HEK293 (cell line): ENCODE measurements around the gene MSANTD2.

ENCODE experiments used
- EGR2 ChIP-seq: fragments of 450-650 bp; formaldehyde crosslinking; IDR thresholded peaks from 2 replicates; pipeline ENCODE4 v1.5.1; 2016; ENCODE audit warnings: low read depth, missing biosample characterization, missing genetic modification characterization
- KLF10 ChIP-seq: fragments of 450-650 bp; IDR thresholded peaks from 2 replicates; pipeline ENCODE4 v1.5.1; 2018; ENCODE audit warnings: missing biosample characterization, mild to moderate bottlenecking, missing genetic modification characterization
- SP2 ChIP-seq: fragments of 450-650 bp; formaldehyde crosslinking; IDR thresholded peaks from 2 replicates; pipeline ENCODE4 v1.5.1; 2016; ENCODE audit warnings: missing biosample characterization, missing genetic modification characterization
- SP3 ChIP-seq: fragments of 450-650 bp; formaldehyde crosslinking; IDR thresholded peaks from 2 replicates; pipeline ENCODE4 v1.5.1; 2016; ENCODE audit warnings: missing biosample characterization, missing genetic modification characterization
- ZEB2 ChIP-seq: fragments of 450-650 bp; formaldehyde crosslinking; IDR thresholded peaks from 2 replicates; pipeline ENCODE4 v1.5.1; 2016; ENCODE audit warnings: missing biosample characterization, missing genetic modification characterization
- ZIC2 ChIP-seq: fragments of 450-650 bp; formaldehyde crosslinking; IDR thresholded peaks from 2 replicates; pipeline ENCODE4 v1.5.1; 2016; ENCODE audit warnings: missing biosample characterization, missing genetic modification characterization
- ZNF121 ChIP-seq: fragments of 450-650 bp; formaldehyde crosslinking; IDR thresholded peaks from 2 replicates; pipeline ENCODE4 v1.5.1; 2016; ENCODE audit warnings: missing biosample characterization, missing genetic modification characterization
- ZNF133 ChIP-seq: fragments of 450-650 bp; formaldehyde crosslinking; IDR thresholded peaks from 2 replicates; pipeline ENCODE4 v1.5.1; 2016; ENCODE audit warnings: missing biosample characterization, missing genetic modification characterization
- ZNF138 ChIP-seq: fragments of 450-650 bp; formaldehyde crosslinking; IDR thresholded peaks from 2 replicates; pipeline ENCODE4 v1.5.1; 2016; ENCODE audit warnings: missing biosample characterization, missing genetic modification characterization, borderline replicate concordance
- ZNF175 ChIP-seq: fragments of 450-650 bp; formaldehyde crosslinking; IDR thresholded peaks from 2 replicates; pipeline ENCODE4 v1.5.1; 2016; ENCODE audit warnings: missing biosample characterization, missing genetic modification characterization
- ZNF221 ChIP-seq: fragments of 450-650 bp; formaldehyde crosslinking; IDR thresholded peaks from 2 replicates; pipeline ENCODE4 v1.5.1; 2017; ENCODE audit warnings: missing biosample characterization, missing genetic modification characterization, borderline replicate concordance
- ZNF292 ChIP-seq: fragments of 450-650 bp; formaldehyde crosslinking; IDR thresholded peaks from 2 replicates; pipeline ENCODE4 v1.5.1; 2016; ENCODE audit warnings: low read depth, missing biosample characterization, missing genetic modification characterization, borderline replicate concordance
- ZNF335 ChIP-seq: fragments of 450-650 bp; formaldehyde crosslinking; conservative IDR thresholded peaks from 2 replicates; pipeline ENCODE4 v1.5.1; 2016; ENCODE audit warnings: missing biosample characterization, missing genetic modification characterization
- ZNF354C ChIP-seq: fragments of 450-650 bp; formaldehyde crosslinking; IDR thresholded peaks from 2 replicates; pipeline ENCODE4 v1.5.1; 2016; ENCODE audit warnings: missing biosample characterization, missing genetic modification characterization, low read depth, borderline replicate concordance
- ZNF416 ChIP-seq: fragments of 450-650 bp; formaldehyde crosslinking; IDR thresholded peaks from 2 replicates; pipeline ENCODE4 v1.5.1; 2016; ENCODE audit warnings: missing biosample characterization, missing genetic modification characterization
- ZNF549 ChIP-seq: fragments of 450-650 bp; IDR thresholded peaks from 2 replicates; pipeline ENCODE4 v1.5.1; 2018; ENCODE audit warnings: missing biosample characterization, missing genetic modification characterization, mild to moderate bottlenecking, inconsistent platforms, moderate library complexity
- ZNF558 ChIP-seq: fragments of 450-650 bp; formaldehyde crosslinking; IDR thresholded peaks from 2 replicates; pipeline ENCODE4 v1.5.1; 2016; ENCODE audit warnings: missing biosample characterization, missing genetic modification characterization
- ZNF561 ChIP-seq: fragments of 450-650 bp; IDR thresholded peaks from 2 replicates; pipeline ENCODE4 v1.5.1; 2018; ENCODE audit warnings: missing biosample characterization, missing genetic modification characterization, borderline replicate concordance
- ZNF600 ChIP-seq: fragments of 450-650 bp; formaldehyde crosslinking; IDR thresholded peaks from 2 replicates; pipeline ENCODE4 v1.5.1; 2016; ENCODE audit warnings: missing biosample characterization, missing genetic modification characterization
- ZNF768 ChIP-seq: fragments of 450-650 bp; formaldehyde crosslinking; IDR thresholded peaks from 2 replicates; pipeline ENCODE4 v1.5.1; 2018; ENCODE audit warnings: missing biosample characterization, mild to moderate bottlenecking, missing genetic modification characterization
- ZNF830 ChIP-seq: fragments of 450-650 bp; IDR thresholded peaks from 2 replicates; pipeline ENCODE4 v1.5.0; 2018; ENCODE audit warnings: missing biosample characterization, missing genetic modification characterization, low read depth, mild to moderate bottlenecking, moderate library complexity
- ZNF843 ChIP-seq: fragments of 450-650 bp; formaldehyde crosslinking; IDR thresholded peaks from 2 replicates; pipeline ENCODE4 v1.5.1; 2016; ENCODE audit warnings: missing biosample characterization, missing genetic modification characterization
- TF ChIP-seq, protein P1 (sequence below): fragments of 450-650 bp; formaldehyde crosslinking; IDR thresholded peaks from 2 replicates; pipeline ENCODE4 v1.5.1; 2016; ENCODE audit warnings: missing biosample characterization, missing genetic modification characterization
- TF ChIP-seq, protein P2 (sequence below): fragments of 450-650 bp; formaldehyde crosslinking; IDR thresholded peaks from 2 replicates; pipeline ENCODE4 v1.5.1; 2016; ENCODE audit warnings: missing biosample characterization, missing genetic modification characterization
- TF ChIP-seq, protein P3 (sequence below): fragments of 450-650 bp; formaldehyde crosslinking; IDR thresholded peaks from 2 replicates; pipeline ENCODE4 v1.5.1; 2016; ENCODE audit warnings: missing biosample characterization, missing genetic modification characterization, borderline replicate concordance
- TF ChIP-seq, protein P4 (sequence below): fragments of 450-650 bp; IDR thresholded peaks from 2 replicates; pipeline ENCODE4 v1.5.1; 2018; ENCODE audit warnings: missing biosample characterization, missing genetic modification characterization
- TF ChIP-seq, protein P5 (sequence below): fragments of 450-650 bp; formaldehyde crosslinking; IDR thresholded peaks from 2 replicates; pipeline ENCODE4 v1.5.1; 2016; ENCODE audit warnings: missing biosample characterization, missing genetic modification characterization
- TF ChIP-seq, protein P6 (sequence below): fragments of 450-650 bp; formaldehyde crosslinking; IDR thresholded peaks from 2 replicates; pipeline ENCODE4 v1.5.1; 2016; ENCODE audit warnings: missing biosample characterization, missing genetic modification characterization, borderline replicate concordance

The MSANTD2 gene

DNA sequence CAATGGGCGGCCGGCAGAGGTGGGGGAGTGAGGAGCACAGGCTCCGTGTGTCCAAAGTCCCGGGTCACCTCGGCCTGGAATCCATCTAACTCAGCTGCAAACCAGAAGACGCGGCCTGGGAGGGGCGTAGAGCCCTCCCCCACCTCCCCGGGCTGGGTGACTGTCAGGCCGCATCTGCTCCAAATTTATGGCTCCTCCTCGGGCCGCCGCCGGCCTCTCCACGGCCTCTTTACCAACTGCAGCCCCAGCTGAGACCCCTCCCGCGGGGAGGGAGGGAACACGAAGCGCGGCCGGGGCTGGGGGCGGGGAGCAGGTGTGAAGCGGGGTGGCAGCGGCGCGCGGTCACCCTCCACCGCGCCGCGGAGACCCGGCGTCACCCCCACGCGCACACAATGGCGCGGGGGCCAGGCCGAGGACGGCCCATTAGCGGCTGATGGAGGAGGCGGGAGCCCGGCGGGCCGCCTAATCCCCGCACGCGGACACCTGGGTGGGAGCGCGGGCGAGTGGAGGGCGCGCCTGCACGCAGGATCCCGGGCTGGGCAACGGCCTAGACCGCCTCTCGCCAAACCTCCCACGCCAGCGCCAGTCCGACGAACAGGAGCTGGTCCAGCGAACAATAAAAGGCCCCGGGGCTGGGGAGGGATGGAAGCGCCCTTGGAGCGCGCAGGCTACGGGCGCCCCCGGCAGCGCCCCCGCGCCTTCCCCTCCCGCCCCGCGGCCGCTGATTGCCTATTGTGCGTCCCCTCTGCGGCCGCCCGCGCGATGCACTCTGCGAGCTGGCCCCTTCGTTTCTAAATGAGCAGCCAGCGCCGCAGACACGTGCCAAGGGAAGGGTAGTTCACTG lies 39.1 kb upstream of the MSANTD2 start (continued):
- TF ChIP-seq ZNF416 (tag by site-specific recombination) = no peak
- peak; percentile 89 for TF ChIP-seq EGR2 (tag by site-specific recombination)
- no peak for TF ChIP-seq ZNF768
- TF ChIP-seq ZIC2 (tag by site-specific recombination) = 0 out of 2 replicates have a peak, but pooled peaks have one; percentile 10
- no peak for TF ChIP-seq ZNF558 (tag by site-specific recombination)
- no peak for TF ChIP-seq ZNF830 (tag by site-specific recombination)
- no peak for TF ChIP-seq ZNF600
- TF ChIP-seq, protein P1, sequence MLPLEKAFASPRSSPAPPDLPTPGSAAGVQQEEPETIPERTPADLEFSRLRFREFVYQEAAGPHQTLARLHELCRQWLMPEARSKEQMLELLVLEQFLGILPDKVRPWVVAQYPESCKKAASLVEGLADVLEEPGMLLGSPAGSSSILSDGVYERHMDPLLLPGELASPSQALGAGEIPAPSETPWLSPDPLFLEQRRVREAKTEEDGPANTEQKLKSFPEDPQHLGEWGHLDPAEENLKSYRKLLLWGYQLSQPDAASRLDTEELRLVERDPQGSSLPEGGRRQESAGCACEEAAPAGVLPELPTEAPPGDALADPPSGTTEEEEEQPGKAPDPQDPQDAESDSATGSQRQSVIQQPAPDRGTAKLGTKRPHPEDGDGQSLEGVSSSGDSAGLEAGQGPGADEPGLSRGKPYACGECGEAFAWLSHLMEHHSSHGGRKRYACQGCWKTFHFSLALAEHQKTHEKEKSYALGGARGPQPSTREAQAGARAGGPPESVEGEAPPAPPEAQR (tag by site-specific recombination) = no peak
- no peak for TF ChIP-seq ZNF121
- peak; percentile 60 for TF ChIP-seq SP2 (tag by site-specific recombination)
- no peak for TF ChIP-seq ZNF561
- TF ChIP-seq, protein P2, sequence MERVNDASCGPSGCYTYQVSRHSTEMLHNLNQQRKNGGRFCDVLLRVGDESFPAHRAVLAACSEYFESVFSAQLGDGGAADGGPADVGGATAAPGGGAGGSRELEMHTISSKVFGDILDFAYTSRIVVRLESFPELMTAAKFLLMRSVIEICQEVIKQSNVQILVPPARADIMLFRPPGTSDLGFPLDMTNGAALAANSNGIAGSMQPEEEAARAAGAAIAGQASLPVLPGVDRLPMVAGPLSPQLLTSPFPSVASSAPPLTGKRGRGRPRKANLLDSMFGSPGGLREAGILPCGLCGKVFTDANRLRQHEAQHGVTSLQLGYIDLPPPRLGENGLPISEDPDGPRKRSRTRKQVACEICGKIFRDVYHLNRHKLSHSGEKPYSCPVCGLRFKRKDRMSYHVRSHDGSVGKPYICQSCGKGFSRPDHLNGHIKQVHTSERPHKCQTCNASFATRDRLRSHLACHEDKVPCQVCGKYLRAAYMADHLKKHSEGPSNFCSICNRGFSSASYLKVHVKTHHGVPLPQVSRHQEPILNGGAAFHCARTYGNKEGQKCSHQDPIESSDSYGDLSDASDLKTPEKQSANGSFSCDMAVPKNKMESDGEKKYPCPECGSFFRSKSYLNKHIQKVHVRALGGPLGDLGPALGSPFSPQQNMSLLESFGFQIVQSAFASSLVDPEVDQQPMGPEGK (tag by site-specific recombination) = peak; percentile 23; the same call in 1 of the 2 replicates
- TF ChIP-seq ZNF175 (tag by site-specific recombination) = no peak
- peak; percentile 85 for TF ChIP-seq ZNF335
- TF ChIP-seq ZNF221 (tag by site-specific recombination) = no peak
- TF ChIP-seq ZNF133 = no peak
- TF ChIP-seq, protein P3, sequence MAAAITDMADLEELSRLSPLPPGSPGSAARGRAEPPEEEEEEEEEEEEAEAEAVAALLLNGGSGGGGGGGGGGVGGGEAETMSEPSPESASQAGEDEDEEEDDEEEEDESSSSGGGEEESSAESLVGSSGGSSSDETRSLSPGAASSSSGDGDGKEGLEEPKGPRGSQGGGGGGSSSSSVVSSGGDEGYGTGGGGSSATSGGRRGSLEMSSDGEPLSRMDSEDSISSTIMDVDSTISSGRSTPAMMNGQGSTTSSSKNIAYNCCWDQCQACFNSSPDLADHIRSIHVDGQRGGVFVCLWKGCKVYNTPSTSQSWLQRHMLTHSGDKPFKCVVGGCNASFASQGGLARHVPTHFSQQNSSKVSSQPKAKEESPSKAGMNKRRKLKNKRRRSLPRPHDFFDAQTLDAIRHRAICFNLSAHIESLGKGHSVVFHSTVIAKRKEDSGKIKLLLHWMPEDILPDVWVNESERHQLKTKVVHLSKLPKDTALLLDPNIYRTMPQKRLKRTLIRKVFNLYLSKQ (tag by site-specific recombination) = no peak
- no peak for TF ChIP-seq ZEB2 (tag by site-specific recombination)
- TF ChIP-seq, protein P4, sequence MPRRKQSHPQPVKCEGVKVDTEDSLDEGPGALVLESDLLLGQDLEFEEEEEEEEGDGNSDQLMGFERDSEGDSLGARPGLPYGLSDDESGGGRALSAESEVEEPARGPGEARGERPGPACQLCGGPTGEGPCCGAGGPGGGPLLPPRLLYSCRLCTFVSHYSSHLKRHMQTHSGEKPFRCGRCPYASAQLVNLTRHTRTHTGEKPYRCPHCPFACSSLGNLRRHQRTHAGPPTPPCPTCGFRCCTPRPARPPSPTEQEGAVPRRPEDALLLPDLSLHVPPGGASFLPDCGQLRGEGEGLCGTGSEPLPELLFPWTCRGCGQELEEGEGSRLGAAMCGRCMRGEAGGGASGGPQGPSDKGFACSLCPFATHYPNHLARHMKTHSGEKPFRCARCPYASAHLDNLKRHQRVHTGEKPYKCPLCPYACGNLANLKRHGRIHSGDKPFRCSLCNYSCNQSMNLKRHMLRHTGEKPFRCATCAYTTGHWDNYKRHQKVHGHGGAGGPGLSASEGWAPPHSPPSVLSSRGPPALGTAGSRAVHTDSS (tag by site-specific recombination) = no peak
- TF ChIP-seq, protein P5, sequence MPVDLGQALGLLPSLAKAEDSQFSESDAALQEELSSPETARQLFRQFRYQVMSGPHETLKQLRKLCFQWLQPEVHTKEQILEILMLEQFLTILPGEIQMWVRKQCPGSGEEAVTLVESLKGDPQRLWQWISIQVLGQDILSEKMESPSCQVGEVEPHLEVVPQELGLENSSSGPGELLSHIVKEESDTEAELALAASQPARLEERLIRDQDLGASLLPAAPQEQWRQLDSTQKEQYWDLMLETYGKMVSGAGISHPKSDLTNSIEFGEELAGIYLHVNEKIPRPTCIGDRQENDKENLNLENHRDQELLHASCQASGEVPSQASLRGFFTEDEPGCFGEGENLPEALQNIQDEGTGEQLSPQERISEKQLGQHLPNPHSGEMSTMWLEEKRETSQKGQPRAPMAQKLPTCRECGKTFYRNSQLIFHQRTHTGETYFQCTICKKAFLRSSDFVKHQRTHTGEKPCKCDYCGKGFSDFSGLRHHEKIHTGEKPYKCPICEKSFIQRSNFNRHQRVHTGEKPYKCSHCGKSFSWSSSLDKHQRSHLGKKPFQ (tag by site-specific recombination) = peak; percentile 75
- no peak for TF ChIP-seq ZNF138 (tag by site-specific recombination)
- TF ChIP-seq ZNF292 (tag by site-specific recombination) = no peak
- no peak for TF ChIP-seq KLF10
- TF ChIP-seq, protein P6, sequence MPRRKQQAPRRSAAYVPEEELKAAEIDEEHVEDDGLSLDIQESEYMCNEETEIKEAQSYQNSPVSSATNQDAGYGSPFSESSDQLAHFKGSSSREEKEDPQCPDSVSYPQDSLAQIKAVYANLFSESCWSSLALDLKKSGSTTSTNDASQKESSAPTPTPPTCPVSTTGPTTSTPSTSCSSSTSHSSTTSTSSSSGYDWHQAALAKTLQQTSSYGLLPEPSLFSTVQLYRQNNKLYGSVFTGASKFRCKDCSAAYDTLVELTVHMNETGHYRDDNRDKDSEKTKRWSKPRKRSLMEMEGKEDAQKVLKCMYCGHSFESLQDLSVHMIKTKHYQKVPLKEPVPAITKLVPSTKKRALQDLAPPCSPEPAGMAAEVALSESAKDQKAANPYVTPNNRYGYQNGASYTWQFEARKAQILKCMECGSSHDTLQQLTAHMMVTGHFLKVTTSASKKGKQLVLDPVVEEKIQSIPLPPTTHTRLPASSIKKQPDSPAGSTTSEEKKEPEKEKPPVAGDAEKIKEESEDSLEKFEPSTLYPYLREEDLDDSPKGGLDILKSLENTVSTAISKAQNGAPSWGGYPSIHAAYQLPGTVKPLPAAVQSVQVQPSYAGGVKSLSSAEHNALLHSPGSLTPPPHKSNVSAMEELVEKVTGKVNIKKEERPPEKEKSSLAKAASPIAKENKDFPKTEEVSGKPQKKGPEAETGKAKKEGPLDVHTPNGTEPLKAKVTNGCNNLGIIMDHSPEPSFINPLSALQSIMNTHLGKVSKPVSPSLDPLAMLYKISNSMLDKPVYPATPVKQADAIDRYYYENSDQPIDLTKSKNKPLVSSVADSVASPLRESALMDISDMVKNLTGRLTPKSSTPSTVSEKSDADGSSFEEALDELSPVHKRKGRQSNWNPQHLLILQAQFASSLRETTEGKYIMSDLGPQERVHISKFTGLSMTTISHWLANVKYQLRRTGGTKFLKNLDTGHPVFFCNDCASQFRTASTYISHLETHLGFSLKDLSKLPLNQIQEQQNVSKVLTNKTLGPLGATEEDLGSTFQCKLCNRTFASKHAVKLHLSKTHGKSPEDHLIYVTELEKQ (tag by site-specific recombination) = no peak
- no peak for TF ChIP-seq ZNF843 (tag by site-specific recombination)
- TF ChIP-seq ZNF354C (tag by site-specific recombination) = no peak
- TF ChIP-seq ZNF549 (tag by site-specific recombination) = no peak
- TF ChIP-seq SP3 (tag by site-specific recombination) = peak; percentile 49; the same call in 1 of the 2 replicates
- TF ChIP-seq, all 188 proteins: peak for 17
